Muscle of leg (tissue), 11 donors: Measurements from ENCODE around the gene MYPN. TPM values are rescaled to one million over a fixed set of nuclear protein-coding genes. Genes with fewer than 3 reads are reported as not detected.

ENCODE experiments used
- DNase-seq: peaks from one replicate; pipeline ENCODE4 v3.0.0; 2013
- H3K27ac ChIP-seq: one replicate; pipeline ENCODE4 v1.5.1; 2013; ENCODE audit warnings: mild to moderate bottlenecking, low read length, control low read depth
- H3K27me3 ChIP-seq: one replicate; pipeline ENCODE4 v1.6.1; 2013; ENCODE audit warnings: low read length; ENCODE audit not compliant: control insufficient read depth, insufficient read depth
- H3K36me3 ChIP-seq: one replicate; pipeline ENCODE4 v1.6.1; 2013; ENCODE audit warnings: low read length; ENCODE audit not compliant: control insufficient read depth, insufficient read depth
- H3K4me1 ChIP-seq: one replicate; pipeline ENCODE4 v1.6.1; 2013; ENCODE audit warnings: low read length; ENCODE audit not compliant: control insufficient read depth, insufficient read depth
- H3K4me3 ChIP-seq: one replicate; pipeline ENCODE4 v1.5.1; 2013; ENCODE audit warnings: low read length, control low read depth
- H3K9me3 ChIP-seq: replicated peaks from 2 replicates; pipeline ENCODE4 v1.6.1; 2013; ENCODE audit warnings: low read depth, low read length; ENCODE audit not compliant: control insufficient read depth
- WGBS: methylation state at CpG from one replicate; pipeline ENCODE4 v1.1.5; 2013; ENCODE audit warnings: missing lambda C conversion rate; ENCODE audit not compliant: insufficient coverage; 5-methylcytosine and 5-hydroxymethylcytosine counted together
- polyA plus RNA-seq, 8 donors: library from polyadenylated mRNA; unstranded; fragments of 120-200 nt; gene quantifications; one replicate each; pipeline versions ENCODE4 v1.2.1 to v1.2.3, GENCODE V29; 2013; ENCODE audit warnings: inconsistent platforms in 1 of 8, low replicate concordance in 1 of 8; ENCODE audit not compliant: insufficient read length in 8 of 8, insufficient read depth in 1 of 8
- total RNA-seq: library from RNA; stranded (reverse); fragments of 120-200 nt; gene quantifications from one replicate; pipeline ENCODE4 v1.2.4, GENCODE V29; 2013

The MYPN gene
- total and polyA plus RNA-seq, 9 donors: 49.1 to 88.0 (median 63.3) TPM

DNA sequence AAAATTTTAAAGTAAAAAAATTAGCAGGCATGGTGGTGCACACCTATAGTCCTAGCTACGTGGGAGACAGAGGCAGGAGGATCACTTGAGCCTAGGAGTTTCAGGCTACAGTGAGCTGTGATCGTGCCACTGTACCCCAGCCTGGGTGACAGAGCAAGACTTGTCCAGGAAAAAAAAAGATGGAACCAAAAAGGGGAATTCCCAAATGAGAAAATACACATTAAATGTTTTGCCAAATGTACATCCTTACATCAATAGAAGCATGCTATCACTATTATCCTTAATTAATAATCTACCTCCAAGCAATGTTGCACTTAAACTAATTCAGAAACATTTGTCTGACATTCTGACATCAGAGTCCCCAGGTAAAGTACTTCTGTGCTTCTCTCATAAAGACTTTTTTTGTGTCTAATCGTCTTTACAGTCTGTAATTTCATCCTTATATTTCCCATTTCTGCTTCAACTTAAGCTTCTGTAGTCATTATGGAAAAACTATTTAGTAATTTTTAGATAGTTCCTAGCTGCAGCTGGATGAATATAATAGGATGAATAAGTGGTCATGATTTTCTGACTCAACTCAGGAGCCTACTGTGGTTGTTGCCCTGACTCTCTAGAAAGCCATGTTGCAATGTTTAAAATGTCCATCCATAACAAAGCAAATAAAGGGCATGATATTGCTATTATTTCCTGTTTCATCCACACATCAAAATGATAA is 57.7 kb downstream of the MYPN start:
- no peak overlapping the region for H3K4me3 ChIP-seq
- no peak for DNase-seq
- H3K36me3 ChIP-seq: peaks cover 24% of the 10 kb centered on the region
- no peaks in the 10 kb centered on the region for H3K4me1 ChIP-seq
- H3K27ac ChIP-seq: no peak overlapping the region
- H3K9me3 ChIP-seq: no peaks in the 10 kb centered on the region
- no peaks in the 10 kb centered on the region for H3K27me3 ChIP-seq
- 88% methylated on average over 1 of the region's 3 CpGs for WGBS

- Histone ChIP-seq H3K36me3 (peaks cover 22% of the 10 kb centered on the region), H3K9me3 (no peaks in the 10 kb centered on the region), H3K27me3 (no peaks in the 10 kb centered on the region), H3K4me1 (no peaks in the 10 kb centered on the region), H3K4me3 (no peak overlapping the region), H3K27ac (no peak overlapping the region)
- WGBS: 86% methylated on average over 6 of the region's 6 CpGs
- DNase-seq: no peak
Observed at GRCh38 chr10:68167586-68168189, 58.4 kb downstream of the MYPN start.

DNA sequence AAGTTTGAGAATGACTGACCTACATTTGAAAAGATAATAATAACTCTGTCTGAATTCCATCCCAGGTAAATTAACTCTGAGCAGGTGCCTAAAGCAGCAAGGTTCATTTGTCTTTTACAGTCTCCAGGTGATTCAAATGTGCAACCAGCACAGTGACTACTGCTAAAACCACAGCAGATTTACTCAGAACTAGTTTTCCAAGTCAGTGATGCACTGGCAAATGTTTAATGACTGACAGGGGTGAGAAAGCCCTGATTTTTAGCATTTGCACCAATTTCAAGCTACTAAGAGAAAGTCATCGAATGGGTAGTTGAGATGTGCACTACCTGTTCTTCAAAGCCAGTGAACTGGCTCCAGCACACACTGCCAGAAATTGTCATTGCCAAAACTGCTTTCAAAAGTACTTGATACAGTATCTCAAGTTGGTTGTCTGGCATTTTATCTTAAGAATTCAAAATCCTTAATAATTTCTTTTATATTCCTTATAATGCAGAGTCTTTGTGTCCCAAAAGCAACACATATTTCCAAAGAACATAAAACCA is 62.3 kb downstream of the MYPN start:
- H3K27ac ChIP-seq: no peak overlapping the region
- H3K27me3 ChIP-seq: no peaks in the 10 kb centered on the region
- H3K4me1 ChIP-seq: no peaks in the 10 kb centered on the region
- H3K9me3 ChIP-seq: no peaks in the 10 kb centered on the region
- whole genome bisulfite sequencing: 80% methylated on average over 1 of the region's 1 CpG
- peaks cover 29% of the 10 kb centered on the region for H3K36me3 ChIP-seq
- DNase-seq: no peak
- no peak overlapping the region for H3K4me3 ChIP-seq

DNA sequence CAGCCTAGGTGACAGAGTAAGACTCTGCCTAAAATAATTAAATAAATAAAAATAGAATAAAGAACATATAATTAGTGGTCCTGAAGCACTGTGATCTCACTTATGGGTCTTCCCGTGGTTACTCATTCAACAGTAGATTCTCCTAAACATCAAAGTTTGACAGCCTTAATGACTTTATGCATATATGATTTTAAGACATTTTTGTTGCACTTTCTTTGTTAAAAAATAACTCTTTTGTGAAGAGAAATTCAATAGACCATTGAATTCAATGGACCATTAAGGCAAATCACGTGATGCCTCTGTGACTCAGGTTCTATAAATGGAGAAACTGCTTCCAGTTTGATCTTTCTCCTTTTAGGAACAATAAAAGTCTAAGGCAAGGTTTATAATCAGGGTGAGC is 63.0 kb downstream of the MYPN start:
- H3K4me1 ChIP-seq: no peaks in the 10 kb centered on the region
- peaks cover 26% of the 10 kb centered on the region for H3K36me3 ChIP-seq
- no peak overlapping the region for H3K27ac ChIP-seq
- no peaks in the 10 kb centered on the region for H3K9me3 ChIP-seq
- no peak overlapping the region for H3K4me3 ChIP-seq
- no peak for DNase-seq
- WGBS: no CpG with 5 or more reads among the region's 2 CpGs
- no peaks in the 10 kb centered on the region for H3K27me3 ChIP-seq

DNA sequence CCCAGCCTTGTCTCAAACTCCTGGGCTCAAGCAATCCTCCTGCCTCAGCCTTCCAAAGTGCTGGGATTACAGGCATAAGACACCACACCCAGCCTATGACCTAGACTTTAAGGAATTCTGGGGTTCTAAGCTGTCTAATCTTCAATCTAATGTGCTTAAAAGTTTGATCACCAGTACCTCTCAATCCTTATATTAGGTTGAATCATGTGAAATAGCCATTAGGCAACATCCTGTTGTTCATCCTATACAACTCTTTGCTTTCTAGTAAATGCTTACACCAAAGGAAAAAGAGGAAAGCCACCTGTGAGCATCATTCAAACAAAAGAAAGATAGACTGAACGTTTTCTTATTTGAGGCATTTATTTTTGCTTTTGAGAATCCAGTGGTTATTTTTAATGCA is 66.7 kb downstream of the MYPN start:
- H3K9me3 ChIP-seq: no peaks in the 10 kb centered on the region
- WGBS: no CpG with 5 or more reads among the region's 1 CpG
- H3K4me3 ChIP-seq: no peak overlapping the region
- H3K27me3 ChIP-seq: no peaks in the 10 kb centered on the region
- DNase-seq: no peak
- no peaks in the 10 kb centered on the region for H3K4me1 ChIP-seq
- no peak overlapping the region for H3K27ac ChIP-seq
- H3K36me3 ChIP-seq: peaks cover 14% of the 10 kb centered on the region

- H3K4me1 ChIP-seq: no peaks in the 10 kb centered on the region
- no CpG with 5 or more reads among the region's 4 CpGs for WGBS
- H3K9me3 ChIP-seq: no peaks in the 10 kb centered on the region
- peaks cover 17% of the 10 kb centered on the region for H3K36me3 ChIP-seq
- no peaks in the 10 kb centered on the region for H3K27me3 ChIP-seq
- H3K27ac ChIP-seq: no peak overlapping the region
- DNase-seq: no peak
- H3K4me3 ChIP-seq: no peak overlapping the region
Observed at GRCh38 chr10:68176797-68177196, 67.5 kb downstream of the MYPN start.

GRCh38 chr10:68178592-68178991 is 69.3 kb downstream of the MYPN start:
- Histone ChIP-seq H3K4me1 (no peaks in the 10 kb centered on the region), H3K27ac (no peak overlapping the region), H3K4me3 (no peak overlapping the region), H3K9me3 (no peaks in the 10 kb centered on the region), H3K36me3 (peaks cover 17% of the 10 kb centered on the region), H3K27me3 (no peaks in the 10 kb centered on the region)
- no peak for DNase-seq
- WGBS: no CpG with 5 or more reads among the region's 4 CpGs

GRCh38 chr10:68179016-68179415 is 69.7 kb downstream of the MYPN start:
- Histone ChIP-seq H3K4me3 (no peak overlapping the region), H3K9me3 (no peaks in the 10 kb centered on the region), H3K27me3 (no peaks in the 10 kb centered on the region), H3K27ac (no peak overlapping the region), H3K36me3 (peaks cover 14% of the 10 kb centered on the region), H3K4me1 (no peaks in the 10 kb centered on the region)
- WGBS: 67% methylated on average over 2 of the region's 3 CpGs
- no peak for DNase-seq

DNA sequence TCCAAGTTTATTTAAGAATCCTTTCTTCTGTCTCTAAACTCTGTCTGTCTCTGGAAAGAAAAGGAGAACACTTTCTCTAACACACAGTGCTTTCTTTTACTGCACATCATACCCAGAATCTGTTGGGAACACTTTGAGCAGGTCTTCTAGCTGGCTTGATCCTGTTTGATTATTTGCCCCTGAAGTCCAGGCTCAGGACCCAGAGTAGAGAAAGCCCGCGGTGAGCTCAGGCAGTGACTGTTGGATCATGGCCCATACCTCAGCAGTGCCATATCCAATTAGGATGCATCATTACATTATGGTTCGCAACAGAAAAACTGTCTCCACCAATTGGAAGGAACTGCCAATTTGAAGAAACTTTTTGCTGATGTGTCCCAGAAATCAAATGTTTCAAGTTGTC is 71.2 kb downstream of the MYPN start:
- H3K27me3 ChIP-seq: no peaks in the 10 kb centered on the region
- WGBS: 77% methylated on average over 2 of the region's 3 CpGs
- peaks cover 7% of the 10 kb centered on the region for H3K36me3 ChIP-seq

GRCh38 chr10:68184546-68184945 is 75.3 kb downstream of the MYPN start:
- Histone ChIP-seq H3K9me3 (no peaks in the 10 kb centered on the region), H3K4me1 (peaks cover 5% of the 10 kb centered on the region), H3K27ac (peak overlapping the region; percentile 40), H3K36me3 (peaks cover 3% of the 10 kb centered on the region), H3K27me3 (no peaks in the 10 kb centered on the region), H3K4me3 (no peak overlapping the region)
- 53% methylated on average over 6 of the region's 7 CpGs for WGBS
- DNase-seq: peak; percentile 38

More for the DNA sequence above, 71.2 kb downstream of the MYPN start:
- peaks cover 5% of the 10 kb centered on the region for H3K4me1 ChIP-seq
- H3K9me3 ChIP-seq: no peaks in the 10 kb centered on the region
- no peak for DNase-seq
- H3K27ac ChIP-seq: no peak overlapping the region
- H3K4me3 ChIP-seq: no peak overlapping the region
